HEK293 (cell line): ENCODE measurements around the gene RNF19B.

Experiments
- GLIS1 ChIP-seq: fragments of 450-650 bp; formaldehyde crosslinking; IDR thresholded peaks from 2 replicates; pipeline ENCODE4 v1.5.1; 2016; ENCODE audit warnings: missing biosample characterization, missing genetic modification characterization
- HOXA7 ChIP-seq: sonication (generic); formaldehyde crosslinking; IDR thresholded peaks from 2 replicates; pipeline ENCODE4 v1.8.1; 2022; ENCODE audit warnings: missing genetic modification reagents, borderline replicate concordance
- IKZF3 ChIP-seq: fragments of 450-650 bp; IDR thresholded peaks from 2 replicates; pipeline ENCODE4 v1.5.0; 2018; ENCODE audit warnings: missing biosample characterization, mild to moderate bottlenecking, missing genetic modification characterization, moderate library complexity
- YY2 ChIP-seq: fragments of 450-650 bp; formaldehyde crosslinking; IDR thresholded peaks from 2 replicates; pipeline ENCODE4 v1.5.1; 2016; ENCODE audit warnings: missing biosample characterization, missing genetic modification characterization
- ZNF184 ChIP-seq: fragments of 450-650 bp; IDR thresholded peaks from 2 replicates; pipeline ENCODE4 v1.5.1; 2018; ENCODE audit warnings: missing biosample characterization, mild to moderate bottlenecking, missing genetic modification characterization
- ZNF2 ChIP-seq: fragments of 450-650 bp; formaldehyde crosslinking; IDR thresholded peaks from 2 replicates; pipeline ENCODE4 v1.5.1; 2016; ENCODE audit warnings: missing biosample characterization, missing genetic modification characterization
- ZNF202 ChIP-seq: fragments of 450-650 bp; formaldehyde crosslinking; IDR thresholded peaks from 2 replicates; pipeline ENCODE4 v1.5.1; 2016; ENCODE audit warnings: missing biosample characterization, missing genetic modification characterization, borderline replicate concordance
- ZNF394 ChIP-seq: fragments of 450-650 bp; formaldehyde crosslinking; IDR thresholded peaks from 2 replicates; pipeline ENCODE4 v1.5.1; 2016; ENCODE audit warnings: missing biosample characterization, missing genetic modification characterization, mild to moderate bottlenecking, moderate library complexity, borderline replicate concordance
- ZNF433 ChIP-seq: fragments of 450-650 bp; formaldehyde crosslinking; IDR thresholded peaks from 2 replicates; pipeline ENCODE4 v1.5.1; 2016; ENCODE audit warnings: missing biosample characterization, missing genetic modification characterization, low read depth
- ZNF514 ChIP-seq: fragments of 450-650 bp; formaldehyde crosslinking; IDR thresholded peaks from 2 replicates; pipeline ENCODE4 v1.5.1; 2016; ENCODE audit warnings: missing biosample characterization, missing genetic modification characterization
- ZNF629 ChIP-seq: fragments of 450-650 bp; formaldehyde crosslinking; IDR thresholded peaks from 2 replicates; pipeline ENCODE4 v1.5.1; 2017; ENCODE audit warnings: missing biosample characterization, missing genetic modification characterization
- ZNF658 ChIP-seq: fragments of 450-650 bp; formaldehyde crosslinking; IDR thresholded peaks from 2 replicates; pipeline ENCODE4; 2016; ENCODE audit warnings: missing biosample characterization, missing genetic modification characterization
- ZNF747 ChIP-seq: fragments of 450-650 bp; formaldehyde crosslinking; IDR thresholded peaks from 2 replicates; pipeline ENCODE4 v1.5.1; 2016; ENCODE audit warnings: missing biosample characterization, missing genetic modification characterization
- ZNF792 ChIP-seq: fragments of 450-650 bp; formaldehyde crosslinking; IDR thresholded peaks from 2 replicates; pipeline ENCODE4 v1.5.1; 2016; ENCODE audit warnings: missing biosample characterization, missing genetic modification characterization
- ZSCAN16 ChIP-seq: fragments of 450-650 bp; formaldehyde crosslinking; IDR thresholded peaks from 2 replicates; pipeline ENCODE4 v1.5.1; 2016; ENCODE audit warnings: missing biosample characterization, missing genetic modification characterization
- TF ChIP-seq, protein P1 (sequence below): fragments of 450-650 bp; formaldehyde crosslinking; IDR thresholded peaks from 2 replicates; pipeline ENCODE4 v1.5.1; 2016; ENCODE audit warnings: missing biosample characterization, missing genetic modification characterization, borderline replicate concordance
- TF ChIP-seq, protein P2 (sequence below): fragments of 450-650 bp; formaldehyde crosslinking; conservative IDR thresholded peaks from 2 replicates; pipeline ENCODE4 v1.5.1; 2016; ENCODE audit warnings: low read depth, missing biosample characterization, missing genetic modification characterization
- TF ChIP-seq, protein P3 (sequence below): fragments of 450-650 bp; formaldehyde crosslinking; IDR thresholded peaks from 2 replicates; pipeline ENCODE4 v1.5.1; 2016; ENCODE audit warnings: missing biosample characterization, missing genetic modification characterization
- TF ChIP-seq, protein P4 (sequence below): fragments of 450-650 bp; formaldehyde crosslinking; IDR thresholded peaks from 2 replicates; pipeline ENCODE4 v1.5.1; 2016; ENCODE audit warnings: missing biosample characterization, missing genetic modification characterization
- TF ChIP-seq, protein P5 (sequence below): fragments of 450-650 bp; formaldehyde crosslinking; IDR thresholded peaks from 2 replicates; pipeline ENCODE4 v1.5.1; 2016; ENCODE audit warnings: missing biosample characterization, missing genetic modification characterization
- TF ChIP-seq, protein P6 (sequence below): fragments of 450-650 bp; formaldehyde crosslinking; IDR thresholded peaks from 2 replicates; pipeline ENCODE4 v1.5.1; 2016; ENCODE audit warnings: missing biosample characterization, missing genetic modification characterization
- TF ChIP-seq, protein P7 (sequence below): fragments of 450-650 bp; formaldehyde crosslinking; IDR thresholded peaks from 2 replicates; pipeline ENCODE4 v1.5.1; 2016; ENCODE audit warnings: missing biosample characterization, missing genetic modification characterization

Gene RNF19B

DNA sequence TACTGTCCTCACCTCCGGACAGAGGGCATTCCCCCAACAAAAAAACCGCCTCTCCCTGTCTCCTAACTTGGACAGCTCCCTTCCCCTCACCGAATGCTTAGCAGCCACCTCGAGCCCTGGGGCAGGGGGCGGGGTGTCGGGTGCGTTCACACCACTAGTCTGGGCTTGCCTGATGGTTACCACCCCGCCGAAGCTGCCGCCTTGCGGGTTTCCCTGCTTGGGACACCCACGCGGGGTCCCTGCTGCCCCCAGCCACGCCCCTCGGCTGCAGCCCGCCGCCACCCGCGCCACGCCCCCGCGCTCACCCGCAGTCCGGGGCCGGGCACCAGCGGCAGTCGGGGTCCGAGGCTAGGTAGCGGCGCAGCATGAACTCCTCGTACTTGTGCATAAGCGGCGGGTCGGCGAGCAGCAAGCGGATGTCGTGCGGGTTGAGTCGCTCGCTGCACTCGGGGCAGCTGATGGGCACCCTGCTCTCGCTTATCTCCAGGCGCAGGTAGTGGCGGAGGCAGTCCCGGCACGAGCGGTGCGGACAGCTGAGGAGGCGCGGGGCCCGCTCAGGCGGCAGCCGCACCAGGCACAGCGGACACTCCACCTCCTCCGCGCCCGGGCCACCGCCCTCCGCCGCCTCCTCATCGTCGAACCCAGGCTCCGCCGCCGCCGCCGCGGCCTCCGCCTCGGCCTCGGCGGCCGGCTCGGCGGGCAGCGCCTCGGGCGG lies 706 bp downstream of the RNF19B start (continued):
- TF ChIP-seq, protein P1, sequence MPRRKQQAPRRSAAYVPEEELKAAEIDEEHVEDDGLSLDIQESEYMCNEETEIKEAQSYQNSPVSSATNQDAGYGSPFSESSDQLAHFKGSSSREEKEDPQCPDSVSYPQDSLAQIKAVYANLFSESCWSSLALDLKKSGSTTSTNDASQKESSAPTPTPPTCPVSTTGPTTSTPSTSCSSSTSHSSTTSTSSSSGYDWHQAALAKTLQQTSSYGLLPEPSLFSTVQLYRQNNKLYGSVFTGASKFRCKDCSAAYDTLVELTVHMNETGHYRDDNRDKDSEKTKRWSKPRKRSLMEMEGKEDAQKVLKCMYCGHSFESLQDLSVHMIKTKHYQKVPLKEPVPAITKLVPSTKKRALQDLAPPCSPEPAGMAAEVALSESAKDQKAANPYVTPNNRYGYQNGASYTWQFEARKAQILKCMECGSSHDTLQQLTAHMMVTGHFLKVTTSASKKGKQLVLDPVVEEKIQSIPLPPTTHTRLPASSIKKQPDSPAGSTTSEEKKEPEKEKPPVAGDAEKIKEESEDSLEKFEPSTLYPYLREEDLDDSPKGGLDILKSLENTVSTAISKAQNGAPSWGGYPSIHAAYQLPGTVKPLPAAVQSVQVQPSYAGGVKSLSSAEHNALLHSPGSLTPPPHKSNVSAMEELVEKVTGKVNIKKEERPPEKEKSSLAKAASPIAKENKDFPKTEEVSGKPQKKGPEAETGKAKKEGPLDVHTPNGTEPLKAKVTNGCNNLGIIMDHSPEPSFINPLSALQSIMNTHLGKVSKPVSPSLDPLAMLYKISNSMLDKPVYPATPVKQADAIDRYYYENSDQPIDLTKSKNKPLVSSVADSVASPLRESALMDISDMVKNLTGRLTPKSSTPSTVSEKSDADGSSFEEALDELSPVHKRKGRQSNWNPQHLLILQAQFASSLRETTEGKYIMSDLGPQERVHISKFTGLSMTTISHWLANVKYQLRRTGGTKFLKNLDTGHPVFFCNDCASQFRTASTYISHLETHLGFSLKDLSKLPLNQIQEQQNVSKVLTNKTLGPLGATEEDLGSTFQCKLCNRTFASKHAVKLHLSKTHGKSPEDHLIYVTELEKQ = no peak
- TF ChIP-seq ZNF394 (tag by site-specific recombination) (0 out of 2 replicates have a peak, but pooled peaks have one; percentile 32), ZNF184 (peak; percentile 34; the same call in 1 of the 2 replicates), YY2 (tag by site-specific recombination) (no peak), HOXA7 (no peak), ZNF2 (tag by site-specific recombination) (no peak), ZNF514 (no peak), GLIS1 (tag by site-specific recombination) (peak; percentile 64; the same call in 1 of the 2 replicates), ZNF658 (no peak), ZNF433 (tag by site-specific recombination) (no peak), ZNF202 (tag by site-specific recombination) (no peak), ZNF629 (tag by site-specific recombination) (no peak; the same call in 1 of the 2 replicates), IKZF3 (no peak; the same call in 1 of the 2 replicates), ZNF747 (tag by site-specific recombination) (no peak), ZNF792 (no peak), ZSCAN16 (tag by site-specific recombination) (no peak)
- TF ChIP-seq, protein P2, sequence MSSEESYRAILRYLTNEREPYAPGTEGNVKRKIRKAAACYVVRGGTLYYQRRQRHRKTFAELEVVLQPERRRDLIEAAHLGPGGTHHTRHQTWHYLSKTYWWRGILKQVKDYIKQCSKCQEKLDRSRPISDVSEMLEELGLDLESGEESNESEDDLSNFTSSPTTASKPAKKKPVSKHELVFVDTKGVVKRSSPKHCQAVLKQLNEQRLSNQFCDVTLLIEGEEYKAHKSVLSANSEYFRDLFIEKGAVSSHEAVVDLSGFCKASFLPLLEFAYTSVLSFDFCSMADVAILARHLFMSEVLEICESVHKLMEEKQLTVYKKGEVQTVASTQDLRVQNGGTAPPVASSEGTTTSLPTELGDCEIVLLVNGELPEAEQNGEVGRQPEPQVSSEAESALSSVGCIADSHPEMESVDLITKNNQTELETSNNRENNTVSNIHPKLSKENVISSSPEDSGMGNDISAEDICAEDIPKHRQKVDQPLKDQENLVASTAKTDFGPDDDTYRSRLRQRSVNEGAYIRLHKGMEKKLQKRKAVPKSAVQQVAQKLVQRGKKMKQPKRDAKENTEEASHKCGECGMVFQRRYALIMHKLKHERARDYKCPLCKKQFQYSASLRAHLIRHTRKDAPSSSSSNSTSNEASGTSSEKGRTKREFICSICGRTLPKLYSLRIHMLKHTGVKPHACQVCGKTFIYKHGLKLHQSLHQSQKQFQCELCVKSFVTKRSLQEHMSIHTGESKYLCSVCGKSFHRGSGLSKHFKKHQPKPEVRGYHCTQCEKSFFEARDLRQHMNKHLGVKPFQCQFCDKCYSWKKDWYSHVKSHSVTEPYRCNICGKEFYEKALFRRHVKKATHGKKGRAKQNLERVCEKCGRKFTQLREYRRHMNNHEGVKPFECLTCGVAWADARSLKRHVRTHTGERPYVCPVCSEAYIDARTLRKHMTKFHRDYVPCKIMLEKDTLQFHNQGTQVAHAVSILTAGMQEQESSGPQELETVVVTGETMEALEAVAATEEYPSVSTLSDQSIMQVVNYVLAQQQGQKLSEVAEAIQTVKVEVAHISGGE = peak; percentile 23; the same call in 1 of the 2 replicates
- TF ChIP-seq, protein P3, sequence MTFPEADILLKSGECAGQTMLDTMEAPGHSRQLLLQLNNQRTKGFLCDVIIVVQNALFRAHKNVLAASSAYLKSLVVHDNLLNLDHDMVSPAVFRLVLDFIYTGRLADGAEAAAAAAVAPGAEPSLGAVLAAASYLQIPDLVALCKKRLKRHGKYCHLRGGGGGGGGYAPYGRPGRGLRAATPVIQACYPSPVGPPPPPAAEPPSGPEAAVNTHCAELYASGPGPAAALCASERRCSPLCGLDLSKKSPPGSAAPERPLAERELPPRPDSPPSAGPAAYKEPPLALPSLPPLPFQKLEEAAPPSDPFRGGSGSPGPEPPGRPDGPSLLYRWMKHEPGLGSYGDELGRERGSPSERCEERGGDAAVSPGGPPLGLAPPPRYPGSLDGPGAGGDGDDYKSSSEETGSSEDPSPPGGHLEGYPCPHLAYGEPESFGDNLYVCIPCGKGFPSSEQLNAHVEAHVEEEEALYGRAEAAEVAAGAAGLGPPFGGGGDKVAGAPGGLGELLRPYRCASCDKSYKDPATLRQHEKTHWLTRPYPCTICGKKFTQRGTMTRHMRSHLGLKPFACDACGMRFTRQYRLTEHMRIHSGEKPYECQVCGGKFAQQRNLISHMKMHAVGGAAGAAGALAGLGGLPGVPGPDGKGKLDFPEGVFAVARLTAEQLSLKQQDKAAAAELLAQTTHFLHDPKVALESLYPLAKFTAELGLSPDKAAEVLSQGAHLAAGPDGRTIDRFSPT (tag by site-specific recombination) = peak; percentile 48; the same call in 1 of the 2 replicates
- TF ChIP-seq, protein P4, sequence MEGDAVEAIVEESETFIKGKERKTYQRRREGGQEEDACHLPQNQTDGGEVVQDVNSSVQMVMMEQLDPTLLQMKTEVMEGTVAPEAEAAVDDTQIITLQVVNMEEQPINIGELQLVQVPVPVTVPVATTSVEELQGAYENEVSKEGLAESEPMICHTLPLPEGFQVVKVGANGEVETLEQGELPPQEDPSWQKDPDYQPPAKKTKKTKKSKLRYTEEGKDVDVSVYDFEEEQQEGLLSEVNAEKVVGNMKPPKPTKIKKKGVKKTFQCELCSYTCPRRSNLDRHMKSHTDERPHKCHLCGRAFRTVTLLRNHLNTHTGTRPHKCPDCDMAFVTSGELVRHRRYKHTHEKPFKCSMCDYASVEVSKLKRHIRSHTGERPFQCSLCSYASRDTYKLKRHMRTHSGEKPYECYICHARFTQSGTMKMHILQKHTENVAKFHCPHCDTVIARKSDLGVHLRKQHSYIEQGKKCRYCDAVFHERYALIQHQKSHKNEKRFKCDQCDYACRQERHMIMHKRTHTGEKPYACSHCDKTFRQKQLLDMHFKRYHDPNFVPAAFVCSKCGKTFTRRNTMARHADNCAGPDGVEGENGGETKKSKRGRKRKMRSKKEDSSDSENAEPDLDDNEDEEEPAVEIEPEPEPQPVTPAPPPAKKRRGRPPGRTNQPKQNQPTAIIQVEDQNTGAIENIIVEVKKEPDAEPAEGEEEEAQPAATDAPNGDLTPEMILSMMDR (tag by site-specific recombination) = peak; percentile 56
- TF ChIP-seq, protein P5, sequence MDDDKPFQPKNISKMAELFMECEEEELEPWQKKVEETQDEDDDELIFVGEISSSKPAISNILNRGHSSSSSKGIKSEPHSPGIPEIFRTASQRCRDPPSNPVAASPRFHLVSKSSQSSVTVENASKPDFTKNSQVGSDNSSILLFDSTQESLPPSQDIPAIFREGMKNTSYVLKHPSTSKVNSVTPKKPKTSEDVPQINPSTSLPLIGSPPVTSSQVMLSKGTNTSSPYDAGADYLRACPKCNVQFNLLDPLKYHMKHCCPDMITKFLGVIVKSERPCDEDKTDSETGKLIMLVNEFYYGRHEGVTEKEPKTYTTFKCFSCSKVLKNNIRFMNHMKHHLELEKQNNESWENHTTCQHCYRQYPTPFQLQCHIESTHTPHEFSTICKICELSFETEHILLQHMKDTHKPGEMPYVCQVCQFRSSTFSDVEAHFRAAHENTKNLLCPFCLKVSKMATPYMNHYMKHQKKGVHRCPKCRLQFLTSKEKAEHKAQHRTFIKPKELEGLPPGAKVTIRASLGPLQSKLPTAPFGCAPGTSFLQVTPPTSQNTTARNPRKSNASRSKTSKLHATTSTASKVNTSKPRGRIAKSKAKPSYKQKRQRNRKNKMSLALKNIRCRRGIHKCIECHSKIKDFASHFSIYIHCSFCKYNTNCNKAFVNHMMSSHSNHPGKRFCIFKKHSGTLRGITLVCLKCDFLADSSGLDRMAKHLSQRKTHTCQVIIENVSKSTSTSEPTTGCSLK (tag by site-specific recombination) = no peak
- TF ChIP-seq, protein P6, sequence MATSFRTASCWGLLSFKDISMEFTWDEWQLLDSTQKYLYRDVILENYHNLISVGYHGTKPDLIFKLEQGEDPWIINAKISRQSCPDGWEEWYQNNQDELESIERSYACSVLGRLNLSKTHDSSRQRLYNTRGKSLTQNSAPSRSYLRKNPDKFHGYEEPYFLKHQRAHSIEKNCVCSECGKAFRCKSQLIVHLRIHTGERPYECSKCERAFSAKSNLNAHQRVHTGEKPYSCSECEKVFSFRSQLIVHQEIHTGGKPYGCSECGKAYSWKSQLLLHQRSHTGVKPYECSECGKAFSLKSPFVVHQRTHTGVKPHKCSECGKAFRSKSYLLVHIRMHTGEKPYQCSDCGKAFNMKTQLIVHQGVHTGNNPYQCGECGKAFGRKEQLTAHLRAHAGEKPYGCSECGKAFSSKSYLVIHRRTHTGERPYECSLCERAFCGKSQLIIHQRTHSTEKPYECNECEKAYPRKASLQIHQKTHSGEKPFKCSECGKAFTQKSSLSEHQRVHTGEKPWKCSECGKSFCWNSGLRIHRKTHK (tag by site-specific recombination) = no peak
- TF ChIP-seq, protein P7, sequence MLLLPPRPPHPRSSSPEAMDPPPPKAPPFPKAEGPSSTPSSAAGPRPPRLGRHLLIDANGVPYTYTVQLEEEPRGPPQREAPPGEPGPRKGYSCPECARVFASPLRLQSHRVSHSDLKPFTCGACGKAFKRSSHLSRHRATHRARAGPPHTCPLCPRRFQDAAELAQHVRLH (tag by site-specific recombination) = no peak
